ENCODE results near the gene SRL. TPM values are rescaled to one million over a fixed set of nuclear protein-coding genes. Genes with fewer than 3 reads are reported as not detected.

The SRL gene
- total and polyA plus RNA-seq, 2 of the 13 experiments (the other 11 are each of a cell fraction or from before 2014, with no cell fraction given): 0.05 TPM; not detected in 1

DNA sequence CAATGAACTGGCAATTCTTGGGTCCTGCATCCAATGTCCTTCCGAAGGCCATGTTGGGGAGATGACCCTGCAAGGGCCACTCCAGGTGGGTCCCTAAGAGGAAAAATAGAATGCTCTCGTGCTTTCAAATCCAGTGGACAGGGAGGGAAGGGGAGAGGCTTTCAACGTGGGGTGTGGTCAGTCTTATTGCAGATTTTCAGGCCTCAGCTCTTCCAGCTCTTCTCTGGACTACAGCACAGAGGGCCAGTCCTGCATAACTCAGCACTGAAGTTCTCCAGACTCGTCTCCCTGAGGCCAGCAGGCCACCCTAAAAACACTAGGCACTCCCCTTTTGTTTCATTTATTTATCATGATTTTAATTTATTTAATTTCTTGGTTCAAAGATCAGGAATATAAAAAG, 43.1 kb downstream of the SRL start (continued):
- TF ChIP-seq, protein P1, sequence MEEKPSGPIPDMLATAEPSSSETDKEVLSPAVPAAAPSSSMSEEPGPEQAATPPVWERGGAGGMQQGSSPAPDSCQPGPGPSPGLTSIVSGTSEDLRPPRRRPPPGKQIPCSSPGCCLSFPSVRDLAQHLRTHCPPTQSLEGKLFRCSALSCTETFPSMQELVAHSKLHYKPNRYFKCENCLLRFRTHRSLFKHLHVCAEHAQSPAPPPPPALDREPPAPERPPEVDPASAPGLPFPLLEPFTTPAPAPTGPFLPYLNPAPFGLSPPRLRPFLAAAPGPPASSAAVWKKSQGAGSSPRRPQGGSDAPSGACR (CRISPR knock-in tag; IDR thresholded peaks at IDR 0.05): no peak
- no peak for TF ChIP-seq ARHGAP35 (CRISPR knock-in tag; IDR thresholded peaks at IDR 0.05; ENCODE audit: borderline replicate concordance)
- TF ChIP-seq, protein P2, sequence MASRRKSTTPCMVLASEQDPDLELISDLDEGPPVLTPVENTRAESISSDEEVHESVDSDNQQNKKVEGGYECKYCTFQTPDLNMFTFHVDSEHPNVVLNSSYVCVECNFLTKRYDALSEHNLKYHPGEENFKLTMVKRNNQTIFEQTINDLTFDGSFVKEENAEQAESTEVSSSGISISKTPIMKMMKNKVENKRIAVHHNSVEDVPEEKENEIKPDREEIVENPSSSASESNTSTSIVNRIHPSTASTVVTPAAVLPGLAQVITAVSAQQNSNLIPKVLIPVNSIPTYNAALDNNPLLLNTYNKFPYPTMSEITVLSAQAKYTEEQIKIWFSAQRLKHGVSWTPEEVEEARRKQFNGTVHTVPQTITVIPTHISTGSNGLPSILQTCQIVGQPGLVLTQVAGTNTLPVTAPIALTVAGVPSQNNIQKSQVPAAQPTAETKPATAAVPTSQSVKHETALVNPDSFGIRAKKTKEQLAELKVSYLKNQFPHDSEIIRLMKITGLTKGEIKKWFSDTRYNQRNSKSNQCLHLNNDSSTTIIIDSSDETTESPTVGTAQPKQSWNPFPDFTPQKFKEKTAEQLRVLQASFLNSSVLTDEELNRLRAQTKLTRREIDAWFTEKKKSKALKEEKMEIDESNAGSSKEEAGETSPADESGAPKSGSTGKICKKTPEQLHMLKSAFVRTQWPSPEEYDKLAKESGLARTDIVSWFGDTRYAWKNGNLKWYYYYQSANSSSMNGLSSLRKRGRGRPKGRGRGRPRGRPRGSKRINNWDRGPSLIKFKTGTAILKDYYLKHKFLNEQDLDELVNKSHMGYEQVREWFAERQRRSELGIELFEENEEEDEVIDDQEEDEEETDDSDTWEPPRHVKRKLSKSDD (CRISPR knock-in tag; IDR thresholded peaks at IDR 0.05; ENCODE audit: low read depth): no peak

DNA sequence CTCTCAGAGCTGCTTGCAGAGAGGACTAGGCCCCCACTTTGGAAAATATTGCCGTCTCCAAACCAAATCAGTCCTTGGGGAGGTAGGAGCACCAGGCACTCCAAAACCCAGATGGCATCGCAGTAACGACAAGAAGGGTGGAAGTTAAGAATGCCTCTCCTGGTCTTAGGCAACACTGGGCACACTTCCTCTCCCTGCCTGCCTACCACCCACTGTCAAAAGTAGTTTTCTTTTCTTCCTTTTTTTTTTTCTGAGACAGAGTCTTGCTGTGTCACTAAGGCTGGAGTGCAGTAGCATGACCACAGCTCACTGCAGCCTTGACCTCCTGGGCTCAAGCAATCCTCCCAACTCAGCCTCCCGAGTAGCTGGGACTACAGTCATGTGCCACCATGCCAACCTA, 47.2 kb downstream of the SRL start:
- Histone ChIP-seq H3K4me2 (ENCODE audit: low read depth, low read length) (no peak overlapping the region), H3K4me1 (ENCODE audit: insufficient read depth, low read length) (no peaks in the 10 kb centered on the region), H4K20me1 (ENCODE audit: insufficient read depth, low read length) (no peaks in the 10 kb centered on the region), H3K9me3 (ENCODE audit: low read length) (no peaks in the 10 kb centered on the region), H3K9ac (ENCODE audit: insufficient read depth, low read depth, low read length) (no peak overlapping the region), H3K27ac (ENCODE audit: extremely low read length, insufficient read depth, low read length) (no peak overlapping the region), H2AFZ (ENCODE audit: low read length) (no peak overlapping the region), H3K79me2 (ENCODE audit: insufficient read depth, low read length) (no peaks in the 10 kb centered on the region), H3K4me3 (replicated peaks in 1 of 3; ENCODE audit: insufficient read depth in 1 of 3, low read depth in 2 of 3, low read length in 3 of 3) (no peak overlapping the region), H3K36me3 (replicated peaks in 1 of 2; ENCODE audit: control insufficient read depth in 1 of 2, insufficient read depth in 2 of 2, low read length in 2 of 2) (no peaks in the 10 kb centered on the region), H3K27me3 (ENCODE audit: control insufficient read depth in 1 of 2, insufficient read depth in 2 of 2, low read length in 2 of 2) (peaks cover 8 to 33% of the 10 kb centered on the region in 2 experiments; a peak in 4 of 5 replicates)
- DNase-seq (ENCODE audit: low spot score): no peak
- TF ChIP-seq, protein P3, sequence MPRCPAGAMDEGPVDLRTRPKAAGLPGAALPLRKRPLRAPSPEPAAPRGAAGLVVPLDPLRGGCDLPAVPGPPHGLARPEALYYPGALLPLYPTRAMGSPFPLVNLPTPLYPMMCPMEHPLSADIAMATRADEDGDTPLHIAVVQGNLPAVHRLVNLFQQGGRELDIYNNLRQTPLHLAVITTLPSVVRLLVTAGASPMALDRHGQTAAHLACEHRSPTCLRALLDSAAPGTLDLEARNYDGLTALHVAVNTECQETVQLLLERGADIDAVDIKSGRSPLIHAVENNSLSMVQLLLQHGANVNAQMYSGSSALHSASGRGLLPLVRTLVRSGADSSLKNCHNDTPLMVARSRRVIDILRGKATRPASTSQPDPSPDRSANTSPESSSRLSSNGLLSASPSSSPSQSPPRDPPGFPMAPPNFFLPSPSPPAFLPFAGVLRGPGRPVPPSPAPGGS (CRISPR knock-in tag; IDR thresholded peaks at IDR 0.05): no peak
- TF ChIP-seq SRSF4 (IDR thresholded peaks at IDR 0.05; ENCODE audit: low read depth, low read length, poor library complexity, severe bottlenecking) (no peak), ARNTL (CRISPR knock-in tag; IDR thresholded peaks at IDR 0.05) (no peak), SP140L (CRISPR knock-in tag; IDR thresholded peaks at IDR 0.05; ENCODE audit: borderline replicate concordance) (no peak), JUNB (CRISPR knock-in tag; IDR thresholded peaks at IDR 0.05; ENCODE audit: borderline replicate concordance) (no peak), RARG (CRISPR knock-in tag; IDR thresholded peaks at IDR 0.05; ENCODE audit: low read depth) (no peak), ZFP90 (CRISPR knock-in tag; IDR thresholded peaks at IDR 0.05; ENCODE audit: borderline replicate concordance) (no peak), ZNF782 (CRISPR knock-in tag; IDR thresholded peaks at IDR 0.05; ENCODE audit: borderline replicate concordance) (no peak), NFE2L1 (CRISPR knock-in tag; IDR thresholded peaks at IDR 0.05; ENCODE audit: borderline replicate concordance) (no peak)
- TF ChIP-seq, protein P4, sequence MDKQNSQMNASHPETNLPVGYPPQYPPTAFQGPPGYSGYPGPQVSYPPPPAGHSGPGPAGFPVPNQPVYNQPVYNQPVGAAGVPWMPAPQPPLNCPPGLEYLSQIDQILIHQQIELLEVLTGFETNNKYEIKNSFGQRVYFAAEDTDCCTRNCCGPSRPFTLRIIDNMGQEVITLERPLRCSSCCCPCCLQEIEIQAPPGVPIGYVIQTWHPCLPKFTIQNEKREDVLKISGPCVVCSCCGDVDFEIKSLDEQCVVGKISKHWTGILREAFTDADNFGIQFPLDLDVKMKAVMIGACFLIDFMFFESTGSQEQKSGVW (CRISPR knock-in tag; IDR thresholded peaks at IDR 0.05; ENCODE audit: borderline replicate concordance): no peak
- TF ChIP-seq, protein P5, sequence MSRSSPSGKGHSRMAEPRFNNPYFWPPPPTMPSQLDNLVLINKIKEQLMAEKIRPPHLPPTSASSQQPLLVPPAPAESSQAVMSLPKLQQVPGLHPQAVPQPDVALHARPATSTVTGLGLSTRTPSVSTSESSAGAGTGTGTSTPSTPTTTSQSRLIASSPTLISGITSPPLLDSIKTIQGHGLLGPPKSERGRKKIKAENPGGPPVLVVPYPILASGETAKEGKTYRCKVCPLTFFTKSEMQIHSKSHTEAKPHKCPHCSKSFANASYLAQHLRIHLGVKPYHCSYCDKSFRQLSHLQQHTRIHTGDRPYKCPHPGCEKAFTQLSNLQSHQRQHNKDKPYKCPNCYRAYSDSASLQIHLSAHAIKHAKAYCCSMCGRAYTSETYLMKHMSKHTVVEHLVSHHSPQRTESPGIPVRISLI (CRISPR knock-in tag; IDR thresholded peaks at IDR 0.05; ENCODE audit: borderline replicate concordance): no peak
- no peak for FAIRE-seq
- WGBS (ENCODE audit: low lambda C conversion rate): 51% methylated on average over 4 of the region's 4 CpGs
- ATAC-seq: no peak
- intact Hi-C loops (cut with micrococcal nuclease; ENCODE audit: unreplicated experiment) (no loop called here), in situ Hi-C loops (cut with HindIII; ENCODE audit: extremely low pct_ligation_motif_present, low pct_unique_long_range_greater_than_20kb) (no loop called here)
- no TSS peak for BruUV-seq (replicated peaks)
- ChIA-PET POLR2A (no interaction called here), CTCF (ENCODE audit: low intra/inter-chr PET ratio, low total read pairs) (no interaction called here)

Measured in HepG2 (cell line).